Smooth muscle cell (in vitro differentiated cells): ENCODE results near the gene CAPN2. TPM values are rescaled to one million over a fixed set of nuclear protein-coding genes. Genes with fewer than 3 reads are reported as not detected.

ENCODE experiments used
- DNase-seq: peaks from one replicate; lab custom pipeline; 2025; ENCODE audit not compliant: unreplicated experiment; lab: John Stamatoyannopoulos, UW
- H2AFZ ChIP-seq: fragments of 200-600 bp; sonication (generic); 2 replicates; pipeline ENCODE4 v1.6.0; 2016; ENCODE audit warnings: antibody characterized with exemption, low read depth, mild to moderate bottlenecking
- H3F3A ChIP-seq: fragments of 200-600 bp; sonication (generic); 2 replicates; pipeline ENCODE4 v1.6.0; 2017; ENCODE audit warnings: antibody characterized with exemption, low read depth
- H3K27ac ChIP-seq: fragments of 200-600 bp; sonication (generic); 2 replicates; pipeline ENCODE4 v1.5.1; 2016; ENCODE audit warnings: low read depth, mild to moderate bottlenecking
- H3K27me3 ChIP-seq: fragments of 200-600 bp; sonication (generic); 2 replicates; pipeline ENCODE4 v1.6.1; 2016; ENCODE audit warnings: low read depth, mild to moderate bottlenecking
- H3K36me3 ChIP-seq: fragments of 200-600 bp; sonication (generic); 2 replicates; pipeline ENCODE4 v1.5.1; 2016; ENCODE audit warnings: low read depth
- H3K4me1 ChIP-seq: fragments of 200-600 bp; sonication (generic); 2 replicates; pipeline ENCODE4 v1.5.1; 2016; ENCODE audit warnings: low read depth
- H3K4me2 ChIP-seq: fragments of 200-600 bp; sonication (generic); 2 replicates; pipeline ENCODE4 v1.6.0; 2016; ENCODE audit warnings: mild to moderate bottlenecking
- H3K4me3 ChIP-seq: fragments of 200-600 bp; sonication (generic); 2 replicates; pipeline ENCODE4 v1.5.1; 2016; ENCODE audit warnings: mild to moderate bottlenecking
- H3K79me2 ChIP-seq: fragments of 200-600 bp; sonication (generic); 2 replicates; pipeline ENCODE4 v1.6.0; 2016; ENCODE audit warnings: low read depth, mild to moderate bottlenecking
- H3K9ac ChIP-seq: fragments of 200-600 bp; sonication (generic); 2 replicates; pipeline ENCODE4 v1.6.0; 2016; ENCODE audit warnings: low read depth
- H3K9me3 ChIP-seq: fragments of 200-600 bp; sonication (generic); replicated peaks from 2 replicates; pipeline ENCODE4 v1.5.1; 2016; ENCODE audit warnings: low read depth
- H4K20me1 ChIP-seq: fragments of 200-600 bp; sonication (generic); 2 replicates; pipeline ENCODE4 v1.6.0; 2016; ENCODE audit warnings: low read depth
- CTCF ChIP-seq: fragments of 200-600 bp; sonication (generic); IDR thresholded peaks from 2 replicates; pipeline ENCODE4 v1.5.1; 2017; ENCODE audit warnings: borderline replicate concordance, mild to moderate bottlenecking, antibody characterized with exemption; ENCODE audit not compliant: insufficient read depth, poor library complexity, severe bottlenecking
- WGBS: methylation state at CpG from one replicate; pipeline ENCODE4 v1.1.7; 2016; ENCODE audit warnings: low lambda C conversion rate; 5-methylcytosine and 5-hydroxymethylcytosine counted together
- polyA plus RNA-seq: library from polyadenylated mRNA; unstranded; fragments of >200 nt; fragmentation: Nextera tagmentation; extraction: Ambion mirVana; gene quantifications from 2 replicates; pipeline ENCODE4 v1.2.1, GENCODE V29; 2016
- total RNA-seq: library from RNA; depleted of rRNA; stranded (reverse); fragments of >200 nt; gene quantifications from 2 replicates; pipeline ENCODE4 v1.2.3, GENCODE V29; 2014

The CAPN2 gene
- total and polyA plus RNA-seq, 2 experiments from 2014 or later: 182 to 229 TPM

- Histone ChIP-seq H4K20me1 (no peaks in the 10 kb centered on the region), H2AFZ (no peak overlapping the region), H3K9me3 (no peaks in the 10 kb centered on the region), H3K9ac (no peak overlapping the region), H3K4me2 (no peak overlapping the region), H3F3A (peaks cover 9% of the 10 kb centered on the region), H3K4me3 (no peak overlapping the region), H3K27ac (no peak overlapping the region), H3K27me3 (no peaks in the 10 kb centered on the region), H3K36me3 (peaks cover 25% of the 10 kb centered on the region), H3K4me1 (no peaks in the 10 kb centered on the region), H3K79me2 (peaks cover 4% of the 10 kb centered on the region)
- DNase-seq: no peak
- 95% methylated on average over 7 of the region's 7 CpGs for WGBS
- TF ChIP-seq CTCF: no peak
Measured at GRCh38 chr1:223765719-223766340, 53.5 kb downstream of the CAPN2 start.

GRCh38 chr1:223770621-223771315 is 58.4 kb downstream of the CAPN2 start:
- Histone ChIP-seq H3F3A (peaks cover 32% of the 10 kb centered on the region), H3K4me3 (no peak overlapping the region), H3K9me3 (no peaks in the 10 kb centered on the region), H3K9ac (no peak overlapping the region), H3K4me1 (peaks cover 13% of the 10 kb centered on the region), H3K79me2 (peaks cover 4% of the 10 kb centered on the region), H3K36me3 (peaks cover 19% of the 10 kb centered on the region), H2AFZ (no peak overlapping the region), H3K27me3 (no peaks in the 10 kb centered on the region), H3K27ac (peak overlapping the region; percentile 93), H4K20me1 (peaks cover 11% of the 10 kb centered on the region), H3K4me2 (no peak overlapping the region)
- no peak for TF ChIP-seq CTCF
- 94% methylated on average over 9 of the region's 9 CpGs for WGBS
- DNase-seq: no peak

GRCh38 chr1:223771469-223771813 is 59.1 kb downstream of the CAPN2 start:
- no peak for TF ChIP-seq CTCF
- peak overlapping the region; percentile 70 for H3K9ac ChIP-seq
- H3K4me1 ChIP-seq: peaks cover 13% of the 10 kb centered on the region
- DNase-seq: no peak
- no peak overlapping the region for H3K4me3 ChIP-seq
- peaks cover under 1% of the 10 kb centered on the region for H3K79me2 ChIP-seq
- H3K27ac ChIP-seq: peak overlapping the region; percentile 93
- no peaks in the 10 kb centered on the region for H3K9me3 ChIP-seq
- 73% methylated on average over 2 of the region's 2 CpGs for WGBS
- H4K20me1 ChIP-seq: peaks cover 11% of the 10 kb centered on the region
- H2AFZ ChIP-seq: no peak overlapping the region
- peaks cover 37% of the 10 kb centered on the region for H3F3A ChIP-seq
- no peaks in the 10 kb centered on the region for H3K27me3 ChIP-seq
- H3K4me2 ChIP-seq: peak overlapping the region; percentile 77
- H3K36me3 ChIP-seq: peaks cover 14% of the 10 kb centered on the region
